CD4-positive, alpha-beta T cell treated with Interleukin-12 subunit alpha and Interleukin-12 subunit beta, for 1 hour (primary cell): ENCODE results near the gene PHF2.

Experiments
- DNase-seq: peaks from one replicate; pipeline ENCODE4 v3.0.0-alpha.2; 2020

The PHF2 gene

GRCh38 chr9:93587651-93588347 is 11.4 kb downstream of the PHF2 start:
- DNase-seq: no peak

- no peak for DNase-seq
Observed at GRCh38 chr9:93588641-93589609, 12.5 kb downstream of the PHF2 start.

GRCh38 chr9:93589688-93590087 is 13.3 kb downstream of the PHF2 start:
- DNase-seq: no peak

DNA sequence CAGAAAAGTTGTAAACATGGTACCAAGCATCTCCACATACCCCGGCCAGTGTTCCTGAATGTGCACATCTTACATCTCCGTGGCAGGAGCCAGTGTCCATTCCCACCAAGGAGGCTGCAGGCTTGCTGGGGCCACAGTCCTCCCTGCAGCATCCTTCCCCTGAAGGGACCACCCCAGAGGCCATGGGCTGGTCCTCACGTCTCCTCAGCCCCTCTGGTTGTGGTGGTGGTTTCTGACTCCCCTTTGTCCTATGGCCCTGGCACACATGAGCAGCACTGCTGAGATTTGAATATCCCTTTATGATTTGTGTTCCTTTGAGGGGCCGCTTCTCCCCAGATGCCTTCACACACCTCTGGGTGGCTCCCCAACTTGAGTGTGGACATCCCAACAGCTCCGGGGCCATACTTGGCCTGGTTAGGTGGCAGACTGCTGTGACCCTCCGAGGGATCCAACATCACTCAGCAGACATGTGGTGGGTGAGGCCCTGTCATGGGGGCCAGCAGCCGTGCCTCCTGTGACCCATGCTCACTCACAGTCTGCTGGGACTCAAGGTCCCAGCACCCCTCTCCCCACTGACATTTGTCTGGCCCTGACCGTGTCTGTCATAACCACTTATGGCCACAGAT is 14.3 kb downstream of the PHF2 start:
- no peak for DNase-seq

DNA sequence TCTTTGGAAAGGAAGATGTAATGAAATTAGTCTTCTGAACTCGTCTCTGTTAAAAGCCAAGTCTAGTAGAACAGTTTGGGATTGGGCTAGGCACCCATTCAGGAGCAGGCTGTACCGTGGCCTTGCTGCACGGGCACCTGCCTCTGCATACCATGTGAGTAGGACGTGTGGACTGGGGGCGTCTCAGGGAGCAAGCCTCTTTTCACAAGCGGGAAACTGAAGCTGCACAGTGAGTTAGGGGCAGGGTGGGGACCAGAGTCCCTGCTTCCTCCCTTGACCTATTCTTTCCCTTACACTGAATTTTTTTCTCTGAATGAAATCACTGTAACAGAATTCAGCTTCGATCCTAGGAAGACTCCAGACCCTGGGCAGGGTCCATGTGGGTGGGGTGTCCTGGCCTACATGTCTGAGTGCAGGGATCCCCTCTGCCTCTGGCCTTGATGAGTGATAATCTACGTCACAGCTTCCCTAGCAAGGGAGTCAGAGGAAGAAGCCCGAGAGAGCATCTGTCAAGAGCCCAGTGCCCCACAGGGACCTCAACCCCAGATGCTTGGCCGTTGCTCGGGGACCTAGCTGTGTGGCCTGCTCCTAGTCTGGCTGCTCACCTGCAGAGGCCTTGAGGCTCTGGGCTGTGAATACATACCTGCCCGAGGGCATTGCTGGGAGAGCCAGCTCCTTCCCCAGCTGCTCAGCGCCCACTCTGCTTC is 15.1 kb downstream of the PHF2 start:
- no peak for DNase-seq

GRCh38 chr9:93592008-93592642 is 15.7 kb downstream of the PHF2 start:
- no peak for DNase-seq

DNA sequence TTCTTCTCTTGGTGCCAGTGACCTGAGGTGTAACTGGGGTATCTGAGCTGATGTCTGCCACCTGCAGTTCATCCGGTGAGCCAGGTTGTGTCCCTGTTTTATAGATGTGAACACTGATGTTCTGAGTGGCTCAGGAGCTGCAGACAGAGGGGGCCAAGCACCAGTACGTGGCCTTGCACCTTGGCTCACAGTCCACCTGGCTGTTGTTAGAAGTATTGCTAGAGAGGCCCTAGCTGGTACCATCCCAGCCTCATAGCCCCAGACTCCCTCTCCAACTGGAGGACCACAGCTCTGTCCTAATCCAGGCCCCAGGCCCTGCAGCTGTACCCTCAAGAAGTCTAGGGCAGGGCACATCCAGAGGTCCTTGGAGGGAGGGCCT is 16.2 kb downstream of the PHF2 start:
- DNase-seq: no peak

- no peak for DNase-seq
Observed at GRCh38 chr9:93593144-93593658, 16.8 kb downstream of the PHF2 start.

- no peak for DNase-seq
Observed at GRCh38 chr9:93594041-93594756, 17.8 kb downstream of the PHF2 start.

GRCh38 chr9:93595461-93595860 is 19.1 kb downstream of the PHF2 start:
- DNase-seq: no peak

DNA sequence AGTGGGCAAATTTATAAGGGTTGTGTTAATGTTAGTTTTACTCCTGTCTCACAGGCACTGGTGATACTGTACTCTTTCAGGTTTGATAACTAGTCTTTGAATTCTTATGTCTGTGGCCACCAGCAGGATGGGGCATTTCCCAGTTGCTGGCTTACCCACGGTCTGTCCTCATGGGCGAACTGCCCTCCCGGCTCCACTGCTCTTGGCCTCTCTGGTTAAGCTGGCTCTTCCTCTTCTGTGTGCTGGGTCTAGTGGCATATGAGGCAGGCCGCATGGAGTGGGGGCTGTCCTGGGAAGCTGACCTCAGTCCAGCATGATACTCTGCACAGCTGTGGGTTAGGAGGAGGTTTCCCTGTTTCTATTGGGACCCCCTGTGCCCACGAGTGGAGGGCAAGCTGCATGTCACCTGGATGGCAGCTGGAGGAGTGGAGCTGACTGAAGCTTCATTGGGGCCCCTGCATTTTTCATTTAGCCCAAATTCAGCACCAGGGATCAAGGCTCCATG is 19.5 kb downstream of the PHF2 start:
- no peak for DNase-seq

GRCh38 chr9:93596399-93596798 is 20.0 kb downstream of the PHF2 start:
- no peak for DNase-seq

- DNase-seq: no peak
Observed at GRCh38 chr9:93597142-93597706, 20.8 kb downstream of the PHF2 start.

GRCh38 chr9:93597871-93598646 is 21.7 kb downstream of the PHF2 start:
- DNase-seq: no peak

DNA sequence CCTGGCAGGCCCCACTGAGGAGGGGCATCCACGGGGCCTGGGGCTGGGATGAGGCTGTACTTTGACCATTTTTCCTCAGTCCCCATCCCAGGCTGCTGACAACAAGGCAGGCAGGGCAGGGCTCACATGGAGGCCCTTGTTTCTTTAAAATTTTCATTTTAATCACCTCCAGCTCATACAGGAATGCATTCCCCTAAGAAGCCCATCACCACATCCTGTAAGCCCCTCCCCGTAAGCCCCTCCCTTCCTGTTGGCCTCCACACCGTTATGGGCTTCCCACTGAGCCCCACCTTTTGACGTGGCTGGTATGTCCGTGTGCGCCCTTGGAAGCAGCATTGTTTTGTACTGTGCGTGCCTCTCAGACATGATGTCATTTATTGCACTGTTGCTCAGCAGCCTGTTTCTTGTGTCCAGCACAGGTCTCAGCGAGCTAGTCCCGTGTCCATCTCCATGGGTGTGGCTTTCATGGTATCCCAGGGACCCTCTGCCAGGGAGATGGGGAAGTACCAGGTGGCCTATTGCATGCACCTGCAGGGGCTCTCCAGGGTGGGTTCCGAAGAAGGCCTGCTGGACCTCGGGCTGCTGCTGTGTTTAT is 22.4 kb downstream of the PHF2 start:
- DNase-seq: no peak

DNA sequence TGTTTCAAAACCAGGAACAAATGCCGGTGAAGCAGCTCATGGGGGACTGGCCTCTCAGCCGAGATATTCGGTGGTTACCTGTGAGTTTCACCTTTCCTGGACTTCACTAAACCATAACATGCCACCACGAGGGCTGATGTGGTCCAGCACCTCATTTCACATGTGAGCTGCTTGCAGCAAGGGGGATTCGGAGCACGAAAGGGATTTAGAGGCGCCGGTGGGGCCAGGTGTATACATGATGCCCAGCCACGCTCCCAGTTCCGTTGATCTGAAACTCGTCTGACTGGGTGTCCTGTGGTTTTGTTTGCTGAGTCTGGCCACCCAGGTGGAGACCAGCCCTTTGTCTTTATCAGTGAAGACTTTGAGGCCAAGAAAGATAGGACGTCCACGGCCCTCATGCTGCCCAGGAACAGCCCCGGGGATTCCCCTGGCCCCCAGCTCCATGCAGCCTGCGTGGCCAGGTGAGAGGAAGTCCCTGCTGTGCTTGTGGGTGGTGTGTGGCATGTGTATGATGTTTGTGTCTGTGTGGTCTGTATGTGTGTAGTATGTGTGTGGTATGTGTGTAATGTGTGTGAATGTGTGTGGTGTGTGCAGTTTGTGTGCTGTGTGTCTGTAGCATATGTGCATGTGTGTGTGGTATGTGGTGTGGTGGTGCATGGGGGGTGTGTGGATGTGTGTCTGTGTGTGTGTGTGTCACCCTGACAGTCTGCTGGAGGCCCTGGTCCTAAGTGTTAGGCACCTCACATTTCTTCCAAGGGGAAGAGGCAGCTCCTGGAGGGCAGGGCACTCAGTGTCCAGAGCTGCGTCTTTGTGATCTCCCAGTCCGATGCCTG is 23.4 kb downstream of the PHF2 start:
- DNase-seq: no peak

GRCh38 chr9:93600504-93600903 is 24.1 kb downstream of the PHF2 start:
- no peak for DNase-seq

DNA sequence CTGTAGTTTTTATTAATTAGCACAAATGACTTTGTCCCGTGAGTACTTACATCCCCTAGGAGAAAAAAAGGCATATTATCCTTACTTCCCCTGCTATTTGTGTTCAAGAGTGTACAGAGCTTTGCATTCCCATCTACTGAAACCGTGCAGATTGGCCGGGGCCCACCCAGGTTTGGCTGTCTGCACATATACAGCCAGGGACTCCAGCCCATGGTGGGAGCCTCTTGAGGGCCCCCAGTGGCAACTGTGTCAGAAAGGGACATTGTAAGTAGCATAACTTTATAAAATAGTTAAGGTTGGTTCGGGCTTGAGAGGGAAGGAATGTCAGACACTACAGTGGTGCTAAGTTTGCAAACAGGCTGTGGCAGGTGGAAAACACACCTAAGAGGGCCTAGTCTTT is 24.7 kb downstream of the PHF2 start:
- DNase-seq: no peak

DNA sequence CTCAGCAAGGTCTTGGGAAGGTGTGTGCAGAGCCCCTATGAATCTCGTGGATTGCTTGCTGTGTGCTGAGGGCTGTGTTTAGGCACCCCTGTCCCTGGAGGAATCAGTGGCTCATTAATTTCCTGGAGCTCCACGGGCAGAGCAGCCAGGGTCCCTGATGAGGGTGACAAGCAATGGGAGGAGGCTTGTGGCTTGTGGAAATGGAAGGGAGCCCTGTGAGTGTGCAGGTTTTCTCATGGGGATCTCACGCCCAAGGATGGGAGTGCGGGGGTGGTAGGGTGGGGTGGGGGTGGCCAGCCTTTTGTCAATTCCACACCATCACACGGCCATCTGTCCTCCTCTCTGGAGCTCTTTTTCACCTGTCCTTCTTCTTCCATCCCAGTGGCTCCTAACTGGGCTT is 25.3 kb downstream of the PHF2 start:
- DNase-seq: no peak
